Esophagus (tissue), 2 donors: ENCODE results near the gene MGRN1. TPM values are rescaled to one million over a fixed set of nuclear protein-coding genes. Genes with fewer than 3 reads are reported as not detected.
"Not testable (repeated sequence)": the region's sequence is repeated elsewhere in the genome, so short reads cannot be mapped to it uniquely, and the experiment has no call there.

Experiments
- H3K27ac ChIP-seq, 2 donors: one replicate each; pipeline ENCODE4 v1.5.1; 2013; ENCODE audit warnings: low read depth in 2 of 2, mild to moderate bottlenecking in 2 of 2, inconsistent platforms in 1 of 2, low read length in 1 of 2, moderate library complexity in 1 of 2
- H3K27me3 ChIP-seq, 2 donors: one replicate each; pipeline ENCODE4 v1.6.1; 2013; ENCODE audit warnings: low read length in 2 of 2, control low read depth in 1 of 2, mild to moderate bottlenecking in 1 of 2; ENCODE audit not compliant: insufficient read depth in 2 of 2, control insufficient read depth in 1 of 2
- H3K36me3 ChIP-seq, 2 donors: one replicate each; pipeline ENCODE4 v1.6.1; 2013; ENCODE audit warnings: low read length in 1 of 2; ENCODE audit not compliant: control insufficient read depth in 2 of 2, insufficient read depth in 2 of 2
- H3K4me1 ChIP-seq, 2 donors: one replicate each; pipeline ENCODE4 v1.6.1; 2013; ENCODE audit warnings: low read length in 1 of 2; ENCODE audit not compliant: control insufficient read depth in 2 of 2, insufficient read depth in 2 of 2
- H3K4me3 ChIP-seq, 2 donors: one replicate each; pipeline ENCODE4 v1.5.1; 2013; ENCODE audit warnings: low read length in 2 of 2, mild to moderate bottlenecking in 2 of 2, low read depth in 1 of 2, moderate library complexity in 1 of 2
- H3K9me3 ChIP-seq, 2 donors: one replicate each; pipeline ENCODE4 v1.6.1; 2013; ENCODE audit warnings: mild to moderate bottlenecking in 2 of 2, low read depth in 1 of 2, low read length in 1 of 2, moderate library complexity in 1 of 2; ENCODE audit not compliant: control insufficient read depth in 2 of 2, insufficient read depth in 1 of 2
- WGBS, 2 donors: extraction: QIAGEN DNeasy Blood & Tissue Kit; methylation state at CpG; one replicate each; pipeline ENCODE4 v1.1.7; 2013; 5-methylcytosine and 5-hydroxymethylcytosine counted together
- polyA plus RNA-seq, 2 donors: library from polyadenylated mRNA; stranded (reverse); fragments of 200-250 nt; gene quantifications; one replicate each; pipeline ENCODE4 v1.2.3, GENCODE V29; 2013
- donor health status: healthy with polysubstance abuse.
- donor health status: Bipolar disorder and iron deficiency.

Gene MGRN1
- polyA plus RNA-seq, 2 donors: 10.9 to 15.1 TPM

DNA sequence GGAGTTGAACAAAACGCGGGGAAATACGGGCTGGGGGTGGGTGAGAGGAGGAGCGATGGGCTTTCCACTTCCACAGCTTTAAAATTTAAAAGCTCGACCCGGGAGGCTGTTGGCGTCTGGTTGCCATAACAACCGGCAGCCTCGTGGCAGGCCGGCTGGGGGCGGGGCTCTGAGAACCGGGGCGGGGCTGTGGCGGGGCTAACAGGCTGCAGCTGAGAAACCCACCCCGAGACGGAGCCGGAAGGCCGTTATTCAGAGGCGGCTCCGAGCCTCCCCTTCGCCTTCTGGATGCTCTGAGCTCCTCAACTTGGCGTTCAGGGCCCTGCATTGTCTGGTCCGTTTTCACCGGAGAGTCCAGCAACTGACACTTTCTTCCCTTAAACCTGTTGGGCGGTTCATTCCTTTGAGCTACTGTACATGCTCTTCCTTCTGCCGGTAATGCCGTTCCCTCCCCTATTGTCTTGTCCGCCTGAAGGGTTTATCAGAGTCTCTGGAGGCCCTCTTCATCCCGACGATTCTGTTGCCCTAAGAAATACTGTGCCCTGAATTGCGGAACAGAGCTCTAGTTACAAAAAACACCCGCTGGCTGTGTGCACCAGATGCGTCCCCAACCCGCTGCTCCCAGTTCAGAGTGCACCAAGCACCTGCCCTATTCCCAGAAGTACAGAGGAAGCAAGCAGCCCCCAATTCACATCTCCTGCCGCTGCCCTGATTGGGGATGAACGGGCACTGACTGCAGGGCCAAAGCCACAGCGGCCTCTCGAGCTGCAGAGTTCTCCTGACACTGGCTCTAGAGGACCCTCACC, 110.3 kb downstream of the MGRN1 start:
- 7 to 8% methylated on average over 36 to 38 of the region's 38 CpGs for WGBS, 2 donors
- peak overlapping the region; percentile 90 to 94 for H3K4me3 ChIP-seq
- peaks cover 0 to 5% of the 10 kb centered on the region in 2 donors for H3K36me3 ChIP-seq
- peaks cover 0 to 6% of the 10 kb centered on the region in 2 donors for H3K4me1 ChIP-seq
- H3K27ac ChIP-seq: peak overlapping the region; percentile 71 to 89
- no peaks in the 10 kb centered on the region for H3K27me3 ChIP-seq
- no peaks in the 10 kb centered on the region for H3K9me3 ChIP-seq

DNA sequence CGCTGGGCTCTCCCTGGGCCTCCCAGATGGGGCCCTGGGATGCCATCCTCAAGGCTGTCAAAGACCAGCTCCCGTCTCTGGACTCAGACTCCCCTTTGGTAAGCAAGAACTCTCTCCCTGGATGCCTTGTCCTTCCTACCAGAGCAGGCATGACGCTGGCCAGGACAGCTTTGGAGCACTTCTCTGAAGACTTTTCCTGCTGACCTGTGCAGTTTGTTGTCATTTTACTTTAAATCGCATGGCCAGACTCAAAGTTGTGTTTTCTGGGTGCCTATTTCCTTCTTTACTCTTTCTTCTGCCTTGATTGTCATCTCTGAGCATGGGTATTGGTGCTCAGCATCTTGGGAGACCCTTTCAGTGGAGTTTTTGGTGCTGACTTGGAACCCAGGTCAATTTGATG, 111.9 kb downstream of the MGRN1 start:
- Histone ChIP-seq H3K36me3 (no peaks in the 10 kb centered on the region), H3K27me3 (no peaks in the 10 kb centered on the region), H3K4me3 (no peak overlapping the region), H3K9me3 (no peaks in the 10 kb centered on the region), H3K27ac (no peak overlapping the region), H3K4me1 (peaks cover 0 to 6% of the 10 kb centered on the region in 2 donors)
- WGBS, 2 donors: 84 to 86% methylated on average over 4 of the region's 4 CpGs

DNA sequence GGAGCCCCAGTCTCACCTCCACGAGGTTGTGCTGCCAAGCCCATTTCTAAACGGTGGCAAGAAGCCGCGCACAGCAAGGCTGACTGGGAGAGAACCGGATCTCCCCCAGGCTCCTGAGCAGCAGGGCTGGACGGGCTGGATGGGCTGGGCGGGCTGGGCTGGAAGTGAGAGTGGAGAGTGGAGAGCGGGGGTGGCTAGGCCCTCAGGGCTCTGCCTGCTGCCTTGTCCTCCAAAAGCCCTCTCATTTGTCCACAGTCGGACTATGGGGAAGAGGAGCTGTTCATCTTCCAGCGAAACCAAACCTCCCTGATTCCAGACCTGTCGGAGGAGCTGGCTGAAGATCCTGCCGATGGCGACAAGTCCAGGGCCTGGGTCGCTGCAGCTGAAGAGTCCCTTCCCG, 112.9 kb downstream of the MGRN1 start:
- peaks cover 0 to 6% of the 10 kb centered on the region in 2 donors for H3K4me1 ChIP-seq
- H3K27me3 ChIP-seq: no peaks in the 10 kb centered on the region
- no peaks in the 10 kb centered on the region for H3K9me3 ChIP-seq
- H3K36me3 ChIP-seq: no peaks in the 10 kb centered on the region
- no peak overlapping the region for H3K27ac ChIP-seq
- 78% methylated on average over 15 of the region's 15 CpGs for WGBS, 2 donors
- H3K4me3 ChIP-seq: no peak overlapping the region

DNA sequence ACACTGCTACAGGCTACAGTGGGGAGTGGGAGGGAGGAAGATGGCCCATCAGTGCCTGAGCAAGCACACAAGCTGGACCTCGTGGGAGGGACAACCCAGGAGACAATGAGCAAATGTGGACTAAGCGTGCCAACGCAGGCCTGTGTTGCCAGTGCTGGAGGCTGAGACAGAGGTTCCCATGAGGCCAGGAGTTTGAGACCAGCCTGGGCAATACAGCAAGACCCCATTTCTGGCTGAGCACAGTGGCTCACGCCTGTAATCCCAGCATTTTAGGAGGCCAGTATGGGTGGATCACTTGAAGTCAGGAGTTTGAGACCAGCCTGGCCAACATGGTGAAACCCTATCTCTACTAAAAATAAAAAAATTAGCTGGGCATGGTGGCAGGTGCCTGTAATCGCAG, 113.7 kb downstream of the MGRN1 start:
- not testable (repeated sequence) for H3K27ac ChIP-seq, H3K4me3 ChIP-seq, H3K9me3 ChIP-seq, H3K4me1 ChIP-seq, H3K36me3 ChIP-seq, H3K27me3 ChIP-seq
- WGBS, 2 donors: 74 to 79% methylated on average over 5 of the region's 5 CpGs

Other genes starting within 250 kb of the MGRN1 start
- gene CORO7, start 208.2 kb upstream of the MGRN1 start, polyA plus RNA-seq: 10 to 100 TPM; 11.6 to 12.8 TPM
- gene DNAJA3, start 199.0 kb upstream of the MGRN1 start, polyA plus RNA-seq: 10 to 100 TPM; 20.5 to 27.8 TPM
- gene NMRAL1, start 150.2 kb upstream of the MGRN1 start, polyA plus RNA-seq: 10 to 100 TPM; 39.8 to 40.7 TPM
- gene HMOX2, start 148.4 kb upstream of the MGRN1 start, polyA plus RNA-seq: 10 to 100 TPM; 77.1 to 85.9 TPM
- 10 to 100 TPM; 12.0 to 12.1 TPM for gene CDIP1, start 86.1 kb upstream of the MGRN1 start, polyA plus RNA-seq
- under 1 TPM; 0.04 to 0.08 TPM for gene C16orf96, start 68.5 kb upstream of the MGRN1 start, polyA plus RNA-seq
- 10 to 100 TPM; 18.6 to 34.7 TPM for gene UBALD1, start 9.9 kb upstream of the MGRN1 start, polyA plus RNA-seq
- 10 to 100 TPM; 18.5 to 29.3 TPM for gene NUDT16L1, start 68.7 kb downstream of the MGRN1 start, polyA plus RNA-seq
- 10 to 100 TPM in 1 of 2 donors, 1 to 10 TPM in 1; 9.3 to 26.8 TPM for gene ANKS3, start 109.4 kb downstream of the MGRN1 start, polyA plus RNA-seq
- under 1 TPM; 0.39 to 0.81 TPM for gene DNAAF8, start 109.7 kb downstream of the MGRN1 start, polyA plus RNA-seq
- 1 to 10 TPM; 4.4 to 8.9 TPM for gene ZNF500, start 142.3 kb downstream of the MGRN1 start, polyA plus RNA-seq
- under 1 TPM in 1 of 2 donors, not detected in 1; 0.07 TPM for gene SEPTIN12, start 163.5 kb downstream of the MGRN1 start, polyA plus RNA-seq
- gene SMIM22, start 170.5 kb downstream of the MGRN1 start, polyA plus RNA-seq: 10 to 100 TPM; 20.1 to 28.6 TPM
- gene ROGDI, start 177.8 kb downstream of the MGRN1 start, polyA plus RNA-seq: 10 to 100 TPM; 28.7 to 49.5 TPM
- gene GLYR1, start 222.5 kb downstream of the MGRN1 start, polyA plus RNA-seq: 10 to 100 TPM; 34.3 to 35.6 TPM
- 1 to 10 TPM; 5.1 to 7.7 TPM for gene UBN1, start 222.7 kb downstream of the MGRN1 start, polyA plus RNA-seq